HFFc6 (cell line): ENCODE results near the gene RASAL2. TPM values are rescaled to one million over a fixed set of nuclear protein-coding genes. Genes with fewer than 3 reads are reported as not detected.

Experiments
- DNase-seq: peaks from one replicate; pipeline ENCODE4 v3.0.0-alpha.2; 2018
- H3K27ac Mint-ChIP-seq: 2 replicates; pipeline ENCODE4 v1.8.0; 2020; ENCODE audit warnings: mild to moderate bottlenecking, mixed read lengths
- H3K27me3 Mint-ChIP-seq: 2 replicates; pipeline ENCODE4 v1.8.0; 2021; ENCODE audit warnings: mild to moderate bottlenecking, moderate library complexity, mixed read lengths; ENCODE audit not compliant: insufficient read depth
- H3K36me3 Mint-ChIP-seq: 2 replicates; pipeline ENCODE4 v1.8.0; 2021; ENCODE audit warnings: low read depth, mixed read lengths
- H3K4me1 Mint-ChIP-seq: 2 replicates; pipeline ENCODE4 v1.8.0; 2020; ENCODE audit warnings: low read depth, mixed read lengths
- H3K4me3 Mint-ChIP-seq: 2 replicates; pipeline ENCODE4 v1.8.0; 2020; ENCODE audit warnings: mild to moderate bottlenecking, moderate library complexity, mixed read lengths
- H3K9me3 Mint-ChIP-seq: 2 replicates; pipeline ENCODE4 v1.8.0; 2020; ENCODE audit warnings: mild to moderate bottlenecking, mixed read lengths
- total RNA-seq, 6 experiments: library from RNA; stranded (reverse); fragmentation: NEBNext Ultra II Directional; extraction: Animal tissue kit (Norgen Biotek cat#: 25700); gene quantifications; 2 replicates in 1 of 6; 3 replicates in 5 of 6; pipeline ENCODE4 v1.2.3, GENCODE V29; 2021
- TF ChIP-seq, protein P1 (sequence below): fragments of 200-600 bp; sonication (generic); IDR thresholded peaks from 2 replicates; pipeline ENCODE4 v1.5.0; 2021; ENCODE audit warnings: antibody characterized with exemption, mild to moderate bottlenecking

The RASAL2 gene
- total RNA-seq, 6 experiments from 2014 or later: 21.2 to 30.7 (median 24.4) TPM

- Mint-ChIP-seq H3K4me3 (no peak overlapping the region), H3K36me3 (peaks cover 11% of the 10 kb centered on the region), H3K9me3 (peaks cover 6% of the 10 kb centered on the region; the same call in 1 of the 2 replicates), H3K27ac (no peak overlapping the region), H3K4me1 (peaks cover 55% of the 10 kb centered on the region), H3K27me3 (peaks cover 2% of the 10 kb centered on the region; the same call in 1 of the 2 replicates)
- no peak for DNase-seq
- TF ChIP-seq, protein P1, sequence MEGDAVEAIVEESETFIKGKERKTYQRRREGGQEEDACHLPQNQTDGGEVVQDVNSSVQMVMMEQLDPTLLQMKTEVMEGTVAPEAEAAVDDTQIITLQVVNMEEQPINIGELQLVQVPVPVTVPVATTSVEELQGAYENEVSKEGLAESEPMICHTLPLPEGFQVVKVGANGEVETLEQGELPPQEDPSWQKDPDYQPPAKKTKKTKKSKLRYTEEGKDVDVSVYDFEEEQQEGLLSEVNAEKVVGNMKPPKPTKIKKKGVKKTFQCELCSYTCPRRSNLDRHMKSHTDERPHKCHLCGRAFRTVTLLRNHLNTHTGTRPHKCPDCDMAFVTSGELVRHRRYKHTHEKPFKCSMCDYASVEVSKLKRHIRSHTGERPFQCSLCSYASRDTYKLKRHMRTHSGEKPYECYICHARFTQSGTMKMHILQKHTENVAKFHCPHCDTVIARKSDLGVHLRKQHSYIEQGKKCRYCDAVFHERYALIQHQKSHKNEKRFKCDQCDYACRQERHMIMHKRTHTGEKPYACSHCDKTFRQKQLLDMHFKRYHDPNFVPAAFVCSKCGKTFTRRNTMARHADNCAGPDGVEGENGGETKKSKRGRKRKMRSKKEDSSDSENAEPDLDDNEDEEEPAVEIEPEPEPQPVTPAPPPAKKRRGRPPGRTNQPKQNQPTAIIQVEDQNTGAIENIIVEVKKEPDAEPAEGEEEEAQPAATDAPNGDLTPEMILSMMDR: no peak
These were observed 260.9 kb downstream of the RASAL2 start for GRCh38 chr1:178354816-178355215.

- Mint-ChIP-seq H3K27me3 (peaks cover 2% of the 10 kb centered on the region; the same call in 1 of the 2 replicates), H3K4me1 (peaks cover 59% of the 10 kb centered on the region), H3K27ac (no peak overlapping the region), H3K36me3 (peaks cover 8% of the 10 kb centered on the region; the same call in 1 of the 2 replicates), H3K4me3 (no peak overlapping the region), H3K9me3 (peaks cover 6% of the 10 kb centered on the region; the same call in 1 of the 2 replicates)
- DNase-seq: no peak
- TF ChIP-seq, protein P1: no peak
These were observed 262.4 kb downstream of the RASAL2 start for GRCh38 chr1:178356299-178356698.

DNA sequence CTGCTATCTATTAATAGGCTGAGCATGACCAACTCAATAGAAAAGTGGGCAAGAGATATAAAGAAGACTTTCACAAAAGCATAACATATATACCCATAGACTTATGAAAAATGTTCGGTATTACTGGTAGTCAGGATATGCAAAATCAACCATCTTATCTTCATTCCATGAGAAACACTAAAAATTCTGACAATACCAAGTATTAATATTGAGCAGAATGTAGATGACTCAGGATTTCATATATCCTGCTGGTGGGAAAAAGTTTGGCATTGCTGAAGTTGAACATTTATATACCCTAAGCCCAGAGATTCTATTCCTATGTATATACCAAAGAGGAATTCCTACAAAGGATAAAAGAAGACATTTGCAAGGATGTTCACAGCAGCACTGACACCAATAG, 264.6 kb downstream of the RASAL2 start:
- Mint-ChIP-seq H3K27ac (no peak overlapping the region), H3K4me3 (no peak overlapping the region), H3K27me3 (peaks cover under 1% of the 10 kb centered on the region; the same call in 1 of the 2 replicates), H3K4me1 (peaks cover 64% of the 10 kb centered on the region), H3K36me3 (peaks cover 3% of the 10 kb centered on the region; the same call in 1 of the 2 replicates), H3K9me3 (peaks cover 2% of the 10 kb centered on the region; the same call in 1 of the 2 replicates)
- DNase-seq: no peak
- TF ChIP-seq, protein P1: no peak

GRCh38 chr1:178360421-178360820, 266.5 kb downstream of the RASAL2 start:
- Mint-ChIP-seq H3K4me3 (no peak overlapping the region), H3K36me3 (no peaks in the 10 kb centered on the region), H3K27me3 (no peaks in the 10 kb centered on the region), H3K4me1 (peaks cover 58% of the 10 kb centered on the region), H3K27ac (no peak overlapping the region), H3K9me3 (no peaks in the 10 kb centered on the region)
- TF ChIP-seq, protein P1: no peak
- DNase-seq: no peak

DNA sequence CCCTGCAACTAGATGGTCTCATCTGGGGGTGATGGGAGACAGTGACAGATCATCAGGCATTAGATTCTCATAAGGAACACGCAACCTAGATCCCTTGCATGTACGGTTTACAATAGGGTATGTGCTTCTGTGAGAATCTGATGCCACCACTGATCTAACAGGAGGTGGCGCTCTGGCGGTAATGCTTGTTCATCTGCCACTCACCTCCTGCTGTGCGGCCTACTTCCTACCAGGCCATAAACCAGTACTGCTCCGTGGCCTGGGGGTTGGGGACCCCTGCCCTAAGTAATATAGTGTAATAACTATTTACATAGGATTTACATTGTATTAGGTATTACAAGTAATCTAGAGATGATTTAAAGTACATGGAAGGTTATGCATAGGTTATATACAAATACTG, 267.9 kb downstream of the RASAL2 start:
- no peaks in the 10 kb centered on the region for H3K36me3 Mint-ChIP-seq
- no peak for DNase-seq
- TF ChIP-seq, protein P1: peak; percentile 41
- H3K9me3 Mint-ChIP-seq: no peaks in the 10 kb centered on the region
- no peaks in the 10 kb centered on the region for H3K27me3 Mint-ChIP-seq
- no peak overlapping the region for H3K4me3 Mint-ChIP-seq
- H3K27ac Mint-ChIP-seq: peak overlapping the region; percentile 21; the same call in 1 of the 2 replicates
- peaks cover 66% of the 10 kb centered on the region for H3K4me1 Mint-ChIP-seq

GRCh38 chr1:178362747-178363146, 268.8 kb downstream of the RASAL2 start:
- peak; percentile 62 for DNase-seq
- Mint-ChIP-seq H3K4me1 (peaks cover 75% of the 10 kb centered on the region), H3K9me3 (no peaks in the 10 kb centered on the region), H3K36me3 (no peaks in the 10 kb centered on the region), H3K27me3 (no peaks in the 10 kb centered on the region), H3K4me3 (peak overlapping the region; percentile 70), H3K27ac (peak overlapping the region; percentile 71)
- TF ChIP-seq, protein P1: no peak
